HL-60 (cell line): Measurements from ENCODE around the gene TMED10.

Experiments
- DNase-seq, 2 experiments: peaks; one replicate each; pipeline ENCODE4 v3.0.0-alpha.2; 2010 to 2020; ENCODE audit warnings: low read depth in 1 of 2, low spot score in 1 of 2
- H3K27ac ChIP-seq: fragments of 250-450 bp; sonication (Bioruptor Pico); replicated peaks from 2 replicates; pipeline ENCODE4 v1.5.1; 2020; ENCODE audit warnings: mild to moderate bottlenecking, moderate library complexity
- H3K27me3 ChIP-seq: fragments of 250-450 bp; sonication (Bioruptor Pico); 2 replicates; pipeline ENCODE4 v1.5.1; 2021; ENCODE audit warnings: mild to moderate bottlenecking, moderate library complexity; ENCODE audit not compliant: insufficient read depth, poor library complexity, severe bottlenecking
- H3K4me3 ChIP-seq: replicated peaks from 2 replicates; pipeline ENCODE4 v1.5.1; 2011; ENCODE audit warnings: mild to moderate bottlenecking, control low read depth, low read length; ENCODE audit not compliant: insufficient read depth
- CTCF ChIP-seq: IDR thresholded peaks from one replicate; pipeline ENCODE4 v1.5.1; 2011; ENCODE audit warnings: low read length, control low read depth, inconsistent platforms; ENCODE audit not compliant: insufficient read depth
- GABPA ChIP-seq: IDR thresholded peaks from 2 replicates; pipeline ENCODE4 v1.6.1; 2012; ENCODE audit warnings: low read depth
- POLR2AphosphoS5 ChIP-seq: IDR thresholded peaks from 2 replicates; pipeline ENCODE4 v1.6.1; 2012; ENCODE audit warnings: low read depth
- REST ChIP-seq: IDR thresholded peaks from 2 replicates; pipeline ENCODE4 v1.6.1; 2012; ENCODE audit warnings: low read depth; ENCODE audit not compliant: insufficient replicate concordance
- SPI1 ChIP-seq: IDR thresholded peaks from 2 replicates; pipeline ENCODE4 v1.6.1; 2012; ENCODE audit warnings: low read depth, mild to moderate bottlenecking, borderline replicate concordance

The TMED10 gene

GRCh38 chr14:75197338-75197737 is 20.9 kb upstream of the TMED10 start:
- Histone ChIP-seq H3K27me3 (no peaks in the 10 kb centered on the region), H3K27ac (no peak overlapping the region), H3K4me3 (no peak overlapping the region)
- no peak for DNase-seq
- TF ChIP-seq SPI1 (no peak), REST (no peak), GABPA (no peak), POLR2AphosphoS5 (no peak), CTCF (no peak)

- TF ChIP-seq REST (no peak), GABPA (no peak), POLR2AphosphoS5 (no peak), CTCF (no peak), SPI1 (peak; percentile 92)
- DNase-seq, result peak in 1 of 2 experiments; percentile 54
- H3K27me3 ChIP-seq, result no peaks in the 10 kb centered on the region
- no peak overlapping the region for H3K4me3 ChIP-seq
- no peak overlapping the region for H3K27ac ChIP-seq
Observed at GRCh38 chr14:75196468-75196867, 20.1 kb upstream of the TMED10 start.

GRCh38 chr14:75196064-75196463 is 19.7 kb upstream of the TMED10 start:
- TF ChIP-seq GABPA (no peak), REST (no peak), POLR2AphosphoS5 (no peak), SPI1 (no peak), CTCF (no peak)
- H3K4me3 ChIP-seq, result no peak overlapping the region
- H3K27ac ChIP-seq, result no peak overlapping the region
- no peaks in the 10 kb centered on the region for H3K27me3 ChIP-seq
- no peak for DNase-seq
